GM21390 (cell line): Measurements from ENCODE around the gene CD27.
"Not testable (repeated sequence)": the region's sequence is repeated elsewhere in the genome, so short reads cannot be mapped to it uniquely, and the experiment has no call there.

Experiments used
- ATAC-seq: cut with Tn5 transposase; IDR thresholded peaks from one replicate; pipeline ENCODE4 v1.9.1; 2021; ENCODE audit not compliant: unreplicated experiment

Gene CD27

GRCh38 chr12:6478416-6478815, 33.7 kb downstream of the CD27 start:
- ATAC-seq: no peak

GRCh38 chr12:6488240-6488639, 43.5 kb downstream of the CD27 start:
- ATAC-seq: no peak

GRCh38 chr12:6489449-6489848, 44.7 kb downstream of the CD27 start:
- no peak for ATAC-seq

GRCh38 chr12:6490673-6491072, 45.9 kb downstream of the CD27 start:
- ATAC-seq: not testable (repeated sequence)

- peak; percentile 67 for ATAC-seq
Measured at GRCh38 chr12:6492838-6493496, 48.2 kb downstream of the CD27 start, which contains the start of gene MRPL51. TSS of gene MRPL51 (minus strand) at chr12:6493262. CDS start at chr12:6493136, 126 bp downstream.

- ATAC-seq: peak; percentile 78
Measured at GRCh38 chr12:6493497-6494257, 48.9 kb downstream of the CD27 start, which contains the start of gene NCAPD2. TSS of gene NCAPD2 (plus strand) at chr12:6494102. CDS start at chr12:6495099, 997 bp downstream.

GRCh38 chr12:6494258-6494743, 49.5 kb downstream of the CD27 start:
- ATAC-seq: peak; percentile 21

- ATAC-seq: no peak
Measured at GRCh38 chr12:6494968-6495367, 50.2 kb downstream of the CD27 start.

GRCh38 chr12:6497291-6497690, 52.5 kb downstream of the CD27 start:
- not testable (repeated sequence) for ATAC-seq

- no peak for ATAC-seq
Measured at GRCh38 chr12:6500466-6500865, 55.7 kb downstream of the CD27 start.
